Anterior cingulate cortex (tissue), 58 donors: ENCODE measurements around the gene ACSL5.
"Not testable (repeated sequence)": the region's sequence is repeated elsewhere in the genome, so short reads cannot be mapped to it uniquely, and the experiment has no call there.

Experiments used
- DNase-seq, 58 donors: peaks; one replicate each; lab custom pipeline; 2025; lab: John Stamatoyannopoulos, UW

ACSL5 gene

DNA sequence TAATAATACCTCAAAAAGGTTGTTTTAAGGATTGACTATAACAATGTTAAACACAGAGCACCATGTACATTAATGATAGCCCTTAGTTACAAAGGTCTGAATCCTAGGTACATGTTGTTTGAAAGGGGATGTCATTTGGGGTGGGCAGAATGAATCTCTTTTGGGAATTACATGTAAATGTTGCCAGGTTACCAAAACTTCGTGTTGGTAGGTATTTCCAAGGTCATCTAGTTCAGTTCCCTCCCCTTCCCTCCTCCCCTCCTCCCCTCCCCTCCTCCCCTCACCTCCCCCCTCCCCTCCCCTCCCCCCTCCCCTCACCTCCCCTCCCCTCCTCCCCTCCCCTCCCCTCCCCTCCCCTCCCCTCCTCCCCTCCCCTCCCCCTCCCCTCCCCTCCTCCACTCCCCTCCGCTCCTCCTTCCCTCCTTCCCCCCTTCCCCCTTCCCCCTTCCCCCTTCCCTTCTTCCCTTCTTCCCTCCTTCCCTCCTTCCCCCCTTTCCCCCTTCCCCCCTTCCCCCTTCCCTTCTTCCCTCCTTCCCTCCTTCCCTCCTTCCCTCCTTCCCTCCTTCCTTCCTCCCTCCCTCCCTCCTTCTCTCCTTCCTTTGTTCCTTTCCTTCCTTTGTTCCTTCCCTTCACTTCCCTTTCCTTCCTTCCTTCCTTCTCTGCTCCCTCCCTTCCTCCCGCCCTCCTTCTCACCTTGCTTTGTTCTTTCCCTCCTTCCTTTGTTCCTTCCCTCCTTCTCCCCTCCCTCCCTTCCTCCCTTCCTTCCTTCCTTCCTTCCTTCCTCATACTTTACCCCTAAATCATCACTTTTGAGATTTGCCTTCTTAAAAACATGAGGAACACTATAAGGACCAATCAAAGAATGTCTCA lies 81.2 kb downstream of the ACSL5 start:
- no peak for DNase-seq

DNA sequence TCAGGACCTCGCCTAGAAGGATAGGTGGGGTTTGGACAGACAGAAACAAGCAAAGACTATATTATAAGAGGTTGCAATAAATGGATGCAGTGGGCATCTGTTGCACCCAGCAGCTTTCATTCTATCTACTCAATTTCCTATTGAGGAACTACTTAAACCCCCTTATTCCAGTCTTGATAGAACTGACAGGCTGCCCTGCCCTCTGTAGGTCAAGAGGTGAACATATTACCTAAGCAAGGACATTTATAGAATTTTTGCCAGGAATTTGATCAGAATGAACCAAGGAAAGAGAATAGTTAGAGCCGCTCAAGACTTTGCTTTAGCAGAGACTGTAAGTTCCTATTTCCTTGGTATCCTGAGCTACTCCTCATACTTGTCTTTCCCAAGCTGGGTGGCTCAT lies 82.6 kb downstream of the ACSL5 start:
- no peak for DNase-seq

DNA sequence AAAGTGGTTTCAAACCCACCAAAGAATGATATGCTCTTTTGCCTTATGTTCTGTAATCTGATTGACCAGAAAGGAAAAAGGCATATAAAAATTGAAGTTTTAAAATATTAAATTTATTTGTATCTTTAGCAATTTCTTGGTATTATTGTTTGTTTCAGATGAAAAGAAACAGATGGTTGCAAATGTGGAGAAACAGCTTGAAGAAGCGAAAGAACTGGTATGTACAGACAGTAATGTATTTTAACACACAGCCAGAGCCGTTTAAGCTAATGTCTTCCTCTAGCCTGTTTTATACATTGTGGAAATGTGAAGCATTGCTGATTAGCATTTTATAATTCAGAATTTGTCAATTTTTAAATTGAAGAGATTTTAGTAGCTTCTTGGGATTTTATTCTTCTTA lies 86.5 kb downstream of the ACSL5 start:
- DNase-seq, result no peak

DNA sequence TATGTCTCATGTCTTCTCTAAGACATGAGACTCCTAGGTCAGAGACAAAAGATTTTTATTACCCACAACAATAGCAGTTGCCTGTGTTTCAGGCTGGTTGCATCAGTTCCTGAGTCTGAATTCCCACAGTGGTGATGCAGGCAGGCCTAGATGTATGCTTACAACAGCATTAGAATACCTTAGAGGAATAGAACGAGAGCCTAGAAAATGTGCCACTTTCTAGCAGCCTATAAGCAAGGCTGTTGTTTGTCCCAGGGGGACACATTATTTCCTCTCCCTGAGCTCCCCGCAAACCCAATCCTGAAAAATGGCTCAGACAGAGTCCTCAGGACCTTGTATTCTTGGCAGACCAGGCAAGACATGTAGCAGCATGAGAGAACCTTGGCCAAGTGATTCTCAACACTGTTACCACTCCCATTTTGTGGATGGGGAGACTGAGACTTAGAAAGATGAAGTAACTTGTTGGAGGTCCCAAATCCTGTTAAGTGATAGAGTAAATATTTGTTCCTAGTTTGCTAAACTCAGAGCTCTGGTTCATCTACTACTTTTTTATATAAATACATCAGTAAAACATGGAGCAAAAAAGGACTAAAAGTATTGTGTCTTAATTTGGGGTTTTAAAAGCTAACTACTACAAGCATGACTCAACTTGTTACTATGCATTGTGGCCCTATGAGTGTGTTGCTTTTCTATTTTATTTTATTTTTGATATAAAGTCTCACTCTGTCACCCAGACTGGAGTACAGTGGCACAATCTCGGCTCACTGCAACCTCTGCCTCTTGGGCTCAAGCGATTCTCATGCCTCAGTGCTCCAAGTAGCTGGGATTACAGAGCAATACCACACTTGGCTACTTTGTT lies 87.3 kb downstream of the ACSL5 start:
- DNase-seq, result no peak

DNA sequence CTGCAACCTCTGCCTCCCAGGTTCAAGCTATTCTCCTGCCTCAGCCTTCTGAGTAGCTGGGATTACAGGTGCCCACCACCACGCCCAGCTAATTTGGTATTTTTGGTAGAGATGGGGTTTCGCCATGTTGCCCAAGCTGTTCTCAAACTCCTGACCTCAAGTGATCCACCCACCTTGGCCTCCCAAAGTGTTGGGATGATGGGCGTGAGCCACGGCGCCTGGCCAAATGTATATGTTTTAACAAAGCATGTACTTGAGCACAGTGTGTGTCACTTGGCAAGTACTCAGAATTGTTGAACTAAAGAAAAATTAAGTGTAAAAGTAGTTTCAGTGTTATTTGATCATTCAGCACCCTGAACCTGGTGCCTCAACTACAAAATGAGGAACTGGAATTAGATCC lies 90.2 kb downstream of the ACSL5 start:
- DNase-seq, result not testable (repeated sequence)

DNA sequence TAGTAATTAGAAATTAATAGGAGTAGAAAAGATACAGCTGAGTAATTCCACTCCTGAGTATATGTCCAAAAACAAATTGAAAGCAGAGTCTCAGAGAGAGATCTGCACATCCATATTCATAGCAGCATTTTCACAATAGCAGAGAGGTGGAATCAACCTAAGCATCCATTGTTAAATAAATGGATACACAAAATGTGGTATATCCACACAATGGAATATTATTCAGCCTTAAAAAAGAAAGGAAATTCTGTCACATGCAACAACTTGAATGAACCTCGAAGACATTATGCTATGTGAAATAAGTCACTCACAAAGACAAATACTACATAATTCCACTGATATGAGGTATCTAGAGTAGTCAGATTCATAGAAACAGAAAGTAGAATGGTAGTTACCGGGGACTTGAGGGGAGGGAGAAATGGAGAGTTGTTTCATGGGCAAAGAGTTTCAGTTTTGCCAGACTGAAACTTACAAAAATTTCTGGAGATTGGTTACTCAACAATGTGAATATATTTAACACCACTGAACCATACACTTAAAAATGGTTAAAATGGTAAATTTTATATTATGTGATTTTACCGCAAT lies 91.5 kb downstream of the ACSL5 start:
- DNase-seq, result no peak

DNA sequence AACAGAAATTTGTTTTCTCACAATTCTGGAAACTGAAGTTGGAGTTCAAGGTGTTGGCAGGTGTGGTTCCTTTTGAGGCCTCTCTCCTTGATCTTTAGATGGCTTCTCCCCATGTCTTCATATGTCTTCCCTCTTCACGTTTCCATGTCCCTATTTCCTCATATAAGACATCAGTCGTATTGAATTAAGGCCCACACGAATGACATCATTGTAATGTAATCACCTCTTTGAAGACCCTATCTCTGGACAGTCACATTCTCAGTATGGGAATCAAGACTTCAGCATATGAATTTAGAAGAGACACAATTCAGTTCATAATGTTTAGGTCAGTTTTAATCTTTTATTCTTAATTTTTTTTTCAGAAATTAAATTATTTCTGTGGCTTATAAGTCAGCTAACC lies 92.9 kb downstream of the ACSL5 start:
- no peak for DNase-seq

DNA sequence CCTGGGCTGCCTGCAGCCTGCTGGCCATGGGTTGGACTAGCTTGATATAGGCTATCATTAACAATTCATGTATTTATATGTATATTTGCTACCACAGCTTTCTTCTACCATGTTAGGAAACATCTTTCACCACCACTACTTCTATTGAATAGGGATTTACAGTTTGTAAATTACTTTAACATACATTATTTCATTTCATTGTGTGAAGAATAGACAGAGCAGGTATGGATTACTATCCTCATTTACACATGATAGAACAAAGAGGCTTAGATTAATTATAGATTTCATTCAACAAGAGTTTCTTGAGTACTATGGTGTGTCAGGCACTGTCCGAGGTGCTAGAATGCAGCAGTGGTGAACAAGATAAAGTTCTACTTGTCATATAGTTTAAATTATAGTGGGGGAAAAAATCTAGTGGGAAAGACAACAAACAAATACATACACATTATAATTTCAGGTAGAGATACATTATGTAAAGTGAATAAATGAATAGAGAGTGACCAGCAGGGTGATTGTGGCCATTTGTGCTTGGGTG lies 93.7 kb downstream of the ACSL5 start:
- no peak for DNase-seq

DNA sequence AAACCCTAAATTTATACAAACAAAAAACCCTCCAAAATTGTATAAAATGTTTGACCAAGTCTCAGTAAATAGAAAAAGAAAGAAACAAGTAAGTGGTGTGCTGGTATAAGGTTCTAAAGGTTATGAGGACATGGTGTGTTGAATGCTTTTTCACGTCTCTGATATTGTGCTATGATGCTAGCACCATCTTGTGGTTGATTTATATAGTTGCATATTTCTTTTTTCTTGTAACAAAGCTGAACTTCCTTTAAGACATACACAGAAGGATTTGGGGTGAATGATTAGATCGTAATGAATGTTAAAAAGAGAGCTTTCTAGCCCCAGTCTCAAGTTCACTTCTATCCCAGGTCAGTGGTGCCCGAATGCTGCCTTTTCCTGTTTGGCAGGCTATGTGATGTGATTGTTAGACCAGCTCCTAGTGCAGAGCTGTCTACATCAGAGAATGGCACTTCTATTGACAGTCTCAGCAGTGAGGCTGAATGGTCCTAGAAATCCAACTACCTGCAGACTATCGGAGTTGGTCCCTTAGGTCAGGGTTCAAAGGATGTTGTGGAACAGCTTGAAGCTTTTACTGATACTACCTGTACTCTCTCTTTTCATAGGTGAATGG lies 98.1 kb downstream of the ACSL5 start:
- DNase-seq, result peak in 7 of 58 donors; percentile 1 to 48 (median 10)

DNA sequence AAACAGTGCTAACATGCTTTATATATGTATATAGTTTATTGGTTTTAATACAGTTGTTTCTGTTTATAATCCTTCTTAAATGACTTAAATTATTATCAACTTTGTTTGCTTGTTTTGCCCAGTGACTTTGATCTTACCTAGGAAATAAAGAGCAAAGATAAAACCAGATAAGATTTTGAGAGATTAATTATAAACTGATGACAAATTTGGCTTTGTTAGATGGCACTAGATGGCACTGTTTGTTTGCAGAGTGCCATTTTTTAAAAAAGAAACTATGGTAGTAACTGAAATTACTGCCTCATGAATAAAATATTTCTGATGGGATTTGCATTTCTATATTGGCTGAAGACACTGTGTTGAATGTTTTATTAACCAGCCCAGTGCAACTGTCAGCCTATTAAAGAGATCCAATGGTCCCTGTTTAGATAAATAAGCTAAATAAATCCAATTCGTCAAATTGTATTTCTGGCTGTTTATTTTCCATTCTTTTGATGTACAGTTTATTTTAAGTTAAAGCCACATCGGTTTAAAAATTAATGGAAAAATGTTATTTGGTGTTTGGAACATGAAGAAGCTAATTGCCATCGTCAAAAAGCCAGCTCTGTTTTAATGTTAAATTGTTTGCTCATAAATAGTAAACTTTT lies 101.8 kb downstream of the ACSL5 start:
- DNase-seq, result no peak
